Stimulated activated CD4-positive, alpha-beta T cell treated with anti-CD3 and anti-CD28 coated beads, Interleukin-15, amount 100 ng/mL, for 24 hours (primary cell): ENCODE measurements around the gene ATP6V0E2.
"Not testable (repeated sequence)": the region's sequence is repeated elsewhere in the genome, so short reads cannot be mapped to it uniquely, and the experiment has no call there.

Experiments
- DNase-seq: peaks from one replicate; pipeline ENCODE4 v3.0.0-alpha.2; 2020

The ATP6V0E2 gene

GRCh38 chr7:149880638-149881311 is 7.0 kb downstream of the ATP6V0E2 start:
- DNase-seq, result no peak

- no peak for DNase-seq
Measured at GRCh38 chr7:149881328-149882247, 7.8 kb downstream of the ATP6V0E2 start.

GRCh38 chr7:149882248-149883047 is 8.7 kb downstream of the ATP6V0E2 start:
- DNase-seq, result no peak

- no peak for DNase-seq
Measured at GRCh38 chr7:149883048-149883438, 9.3 kb downstream of the ATP6V0E2 start.

- peak; percentile 70 for DNase-seq
Measured at GRCh38 chr7:149883452-149883861, 9.7 kb downstream of the ATP6V0E2 start.

GRCh38 chr7:149884016-149884415 is 10.2 kb downstream of the ATP6V0E2 start:
- no peak for DNase-seq

- no peak for DNase-seq
Measured at GRCh38 chr7:149884541-149884940, 10.8 kb downstream of the ATP6V0E2 start.

- DNase-seq, result no peak
Measured at GRCh38 chr7:149885191-149886017, 11.6 kb downstream of the ATP6V0E2 start.

- DNase-seq, result no peak
Measured at GRCh38 chr7:149886018-149886415, 12.2 kb downstream of the ATP6V0E2 start.

- DNase-seq, result no peak
Measured at GRCh38 chr7:149887311-149887710, 13.5 kb downstream of the ATP6V0E2 start.

- DNase-seq, result not testable (repeated sequence)
Measured at GRCh38 chr7:149890715-149891114, 16.9 kb downstream of the ATP6V0E2 start.

GRCh38 chr7:149894957-149895356 is 21.2 kb downstream of the ATP6V0E2 start:
- DNase-seq, result not testable (repeated sequence)

- DNase-seq, result not testable (repeated sequence)
Measured at GRCh38 chr7:149907776-149908376, 34.1 kb downstream of the ATP6V0E2 start.

GRCh38 chr7:149910219-149910618 is 36.5 kb downstream of the ATP6V0E2 start:
- DNase-seq, result not testable (repeated sequence)

- not testable (repeated sequence) for DNase-seq
Measured at GRCh38 chr7:149912126-149912525, 38.4 kb downstream of the ATP6V0E2 start.

GRCh38 chr7:149926414-149926813 is 52.6 kb downstream of the ATP6V0E2 start:
- DNase-seq, result not testable (repeated sequence)
